ENCODE results near the gene SLC5A11. TPM values are rescaled to one million over a fixed set of nuclear protein-coding genes. Genes with fewer than 3 reads are reported as not detected.
A peak's percentile ranks its signal among the peaks of the same experiment; 100 is the strongest.

SLC5A11 gene
- total and polyA plus RNA-seq, 2 of the 13 experiments (the other 11 are each of a cell fraction or from before 2014, with no cell fraction given), result 1.2 to 3.3 TPM

GRCh38 chr16:24858219-24859041 lies 12.7 kb downstream of the SLC5A11 start (continued):
- TF ChIP-seq, protein P1, sequence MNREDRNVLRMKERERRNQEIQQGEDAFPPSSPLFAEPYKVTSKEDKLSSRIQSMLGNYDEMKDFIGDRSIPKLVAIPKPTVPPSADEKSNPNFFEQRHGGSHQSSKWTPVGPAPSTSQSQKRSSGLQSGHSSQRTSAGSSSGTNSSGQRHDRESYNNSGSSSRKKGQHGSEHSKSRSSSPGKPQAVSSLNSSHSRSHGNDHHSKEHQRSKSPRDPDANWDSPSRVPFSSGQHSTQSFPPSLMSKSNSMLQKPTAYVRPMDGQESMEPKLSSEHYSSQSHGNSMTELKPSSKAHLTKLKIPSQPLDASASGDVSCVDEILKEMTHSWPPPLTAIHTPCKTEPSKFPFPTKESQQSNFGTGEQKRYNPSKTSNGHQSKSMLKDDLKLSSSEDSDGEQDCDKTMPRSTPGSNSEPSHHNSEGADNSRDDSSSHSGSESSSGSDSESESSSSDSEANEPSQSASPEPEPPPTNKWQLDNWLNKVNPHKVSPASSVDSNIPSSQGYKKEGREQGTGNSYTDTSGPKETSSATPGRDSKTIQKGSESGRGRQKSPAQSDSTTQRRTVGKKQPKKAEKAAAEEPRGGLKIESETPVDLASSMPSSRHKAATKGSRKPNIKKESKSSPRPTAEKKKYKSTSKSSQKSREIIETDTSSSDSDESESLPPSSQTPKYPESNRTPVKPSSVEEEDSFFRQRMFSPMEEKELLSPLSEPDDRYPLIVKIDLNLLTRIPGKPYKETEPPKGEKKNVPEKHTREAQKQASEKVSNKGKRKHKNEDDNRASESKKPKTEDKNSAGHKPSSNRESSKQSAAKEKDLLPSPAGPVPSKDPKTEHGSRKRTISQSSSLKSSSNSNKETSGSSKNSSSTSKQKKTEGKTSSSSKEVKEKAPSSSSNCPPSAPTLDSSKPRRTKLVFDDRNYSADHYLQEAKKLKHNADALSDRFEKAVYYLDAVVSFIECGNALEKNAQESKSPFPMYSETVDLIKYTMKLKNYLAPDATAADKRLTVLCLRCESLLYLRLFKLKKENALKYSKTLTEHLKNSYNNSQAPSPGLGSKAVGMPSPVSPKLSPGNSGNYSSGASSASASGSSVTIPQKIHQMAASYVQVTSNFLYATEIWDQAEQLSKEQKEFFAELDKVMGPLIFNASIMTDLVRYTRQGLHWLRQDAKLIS (CRISPR knock-in tag; IDR thresholded peaks at IDR 0.05), result 0 out of 2 replicates have a peak, but pooled peaks have one; percentile 67
- peak; percentile 55; the same call in 1 of the 2 replicates for TF ChIP-seq HMG20A (CRISPR knock-in tag; IDR thresholded peaks at IDR 0.05; ENCODE audit: borderline replicate concordance)
- TF ChIP-seq BCL6 (CRISPR knock-in tag; IDR thresholded peaks at IDR 0.05), result peak; percentile 56; the same call in 1 of the 2 replicates
- peak; percentile 91; the same call in 1 of the 2 replicates for TF ChIP-seq ISX (CRISPR knock-in tag; conservative IDR thresholded peaks at IDR 0.05)
- TF ChIP-seq PHF8 (CRISPR knock-in tag; IDR thresholded peaks at IDR 0.05), result 0 out of 2 replicates have a peak, but pooled peaks have one; percentile 34
- TF ChIP-seq, protein P2, sequence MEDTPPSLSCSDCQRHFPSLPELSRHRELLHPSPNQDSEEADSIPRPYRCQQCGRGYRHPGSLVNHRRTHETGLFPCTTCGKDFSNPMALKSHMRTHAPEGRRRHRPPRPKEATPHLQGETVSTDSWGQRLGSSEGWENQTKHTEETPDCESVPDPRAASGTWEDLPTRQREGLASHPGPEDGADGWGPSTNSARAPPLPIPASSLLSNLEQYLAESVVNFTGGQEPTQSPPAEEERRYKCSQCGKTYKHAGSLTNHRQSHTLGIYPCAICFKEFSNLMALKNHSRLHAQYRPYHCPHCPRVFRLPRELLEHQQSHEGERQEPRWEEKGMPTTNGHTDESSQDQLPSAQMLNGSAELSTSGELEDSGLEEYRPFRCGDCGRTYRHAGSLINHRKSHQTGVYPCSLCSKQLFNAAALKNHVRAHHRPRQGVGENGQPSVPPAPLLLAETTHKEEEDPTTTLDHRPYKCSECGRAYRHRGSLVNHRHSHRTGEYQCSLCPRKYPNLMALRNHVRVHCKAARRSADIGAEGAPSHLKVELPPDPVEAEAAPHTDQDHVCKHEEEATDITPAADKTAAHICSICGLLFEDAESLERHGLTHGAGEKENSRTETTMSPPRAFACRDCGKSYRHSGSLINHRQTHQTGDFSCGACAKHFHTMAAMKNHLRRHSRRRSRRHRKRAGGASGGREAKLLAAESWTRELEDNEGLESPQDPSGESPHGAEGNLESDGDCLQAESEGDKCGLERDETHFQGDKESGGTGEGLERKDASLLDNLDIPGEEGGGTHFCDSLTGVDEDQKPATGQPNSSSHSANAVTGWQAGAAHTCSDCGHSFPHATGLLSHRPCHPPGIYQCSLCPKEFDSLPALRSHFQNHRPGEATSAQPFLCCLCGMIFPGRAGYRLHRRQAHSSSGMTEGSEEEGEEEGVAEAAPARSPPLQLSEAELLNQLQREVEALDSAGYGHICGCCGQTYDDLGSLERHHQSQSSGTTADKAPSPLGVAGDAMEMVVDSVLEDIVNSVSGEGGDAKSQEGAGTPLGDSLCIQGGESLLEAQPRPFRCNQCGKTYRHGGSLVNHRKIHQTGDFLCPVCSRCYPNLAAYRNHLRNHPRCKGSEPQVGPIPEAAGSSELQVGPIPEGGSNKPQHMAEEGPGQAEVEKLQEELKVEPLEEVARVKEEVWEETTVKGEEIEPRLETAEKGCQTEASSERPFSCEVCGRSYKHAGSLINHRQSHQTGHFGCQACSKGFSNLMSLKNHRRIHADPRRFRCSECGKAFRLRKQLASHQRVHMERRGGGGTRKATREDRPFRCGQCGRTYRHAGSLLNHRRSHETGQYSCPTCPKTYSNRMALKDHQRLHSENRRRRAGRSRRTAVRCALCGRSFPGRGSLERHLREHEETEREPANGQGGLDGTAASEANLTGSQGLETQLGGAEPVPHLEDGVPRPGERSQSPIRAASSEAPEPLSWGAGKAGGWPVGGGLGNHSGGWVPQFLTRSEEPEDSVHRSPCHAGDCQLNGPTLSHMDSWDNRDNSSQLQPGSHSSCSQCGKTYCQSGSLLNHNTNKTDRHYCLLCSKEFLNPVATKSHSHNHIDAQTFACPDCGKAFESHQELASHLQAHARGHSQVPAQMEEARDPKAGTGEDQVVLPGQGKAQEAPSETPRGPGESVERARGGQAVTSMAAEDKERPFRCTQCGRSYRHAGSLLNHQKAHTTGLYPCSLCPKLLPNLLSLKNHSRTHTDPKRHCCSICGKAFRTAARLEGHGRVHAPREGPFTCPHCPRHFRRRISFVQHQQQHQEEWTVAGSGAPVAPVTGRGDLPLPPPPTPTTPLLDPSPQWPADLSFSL (CRISPR knock-in tag; IDR thresholded peaks at IDR 0.05), result no peak
- peak; percentile 78; the same call in 1 of the 2 replicates for TF ChIP-seq ZNF414 (CRISPR knock-in tag; IDR thresholded peaks at IDR 0.05)
- TF ChIP-seq ZNF678 (CRISPR knock-in tag; IDR thresholded peaks at IDR 0.05), result peak; percentile 95
- TF ChIP-seq TAF15 (IDR thresholded peaks at IDR 0.05; ENCODE audit: low read depth, low read length, poor library complexity, severe bottlenecking), result no peak
- 0 out of 2 replicates have a peak, but pooled peaks have one; percentile 66 for TF ChIP-seq ZNF550 (CRISPR knock-in tag; IDR thresholded peaks at IDR 0.05; ENCODE audit: borderline replicate concordance)
- no peak for TF ChIP-seq CBX2 (IDR thresholded peaks at IDR 0.05; ENCODE audit: low read depth, low read length)
- no peak for TF ChIP-seq CBX2 (CRISPR knock-in tag; IDR thresholded peaks at IDR 0.05; ENCODE audit: low read depth)
- no peak for TF ChIP-seq ZNF569 (CRISPR knock-in tag; IDR thresholded peaks at IDR 0.05; ENCODE audit: borderline replicate concordance)
- TF ChIP-seq SAFB2 (CRISPR knock-in tag; IDR thresholded peaks at IDR 0.05; ENCODE audit: borderline replicate concordance, low read depth), result no peak
- TF ChIP-seq SYNCRIP (IDR thresholded peaks at IDR 0.05; ENCODE audit: insufficient read depth, low read depth, low read length), result no peak
- no peak for TF ChIP-seq PRPF4 (IDR thresholded peaks at IDR 0.05; ENCODE audit: low read depth, low read length, poor library complexity, severe bottlenecking)
- TF ChIP-seq NCOR1 (IDR thresholded peaks at IDR 0.05; ENCODE audit: borderline replicate concordance, low read length), result no peak
- no peak for TF ChIP-seq ZEB1 (IDR thresholded peaks at IDR 0.05; ENCODE audit: insufficient replicate concordance, low read depth)

Measured in HepG2 (cell line).